ENCODE results near the gene TDRD7.

The TDRD7 gene

GRCh38 chr9:97459326-97459725 is 47.4 kb downstream of the TDRD7 start:
- no peaks in the 10 kb centered on the region for H3F3A ChIP-seq (ENCODE audit: insufficient read depth, low read length)

GRCh38 chr9:97462159-97462558 is 50.3 kb downstream of the TDRD7 start:
- no peak for TF ChIP-seq EZH2 (IDR thresholded peaks at IDR 0.05; ENCODE audit: borderline replicate concordance, low read length)
- TF ChIP-seq CTCF (IDR thresholded peaks at IDR 0.05; ENCODE audit: low read length) = no peak
- Histone ChIP-seq H3K4me3 (ENCODE audit: low read depth, low read length, poor library complexity, severe bottlenecking) (no peak overlapping the region), H4K20me1 (ENCODE audit: insufficient read depth, low read length) (no peaks in the 10 kb centered on the region), H3K9me3 (ENCODE audit: low read length) (no peaks in the 10 kb centered on the region), H3K27ac (ENCODE audit: low read depth, low read length, poor library complexity, severe bottlenecking) (no peak overlapping the region), H3K9me2 (ENCODE audit: low read depth, low read length) (no peaks in the 10 kb centered on the region), H2AFZ (ENCODE audit: low read length) (no peak overlapping the region), H3K79me2 (ENCODE audit: insufficient read depth, low read length) (no peaks in the 10 kb centered on the region), H3K27me3 (ENCODE audit: insufficient read depth, low read length) (no peaks in the 10 kb centered on the region), H3K4me1 (ENCODE audit: insufficient read depth, low read length, severe bottlenecking) (no peaks in the 10 kb centered on the region), H3F3A (ENCODE audit: insufficient read depth, low read length) (no peaks in the 10 kb centered on the region), H3K36me3 (ENCODE audit: insufficient read depth, low read length) (no peaks in the 10 kb centered on the region), H3K4me2 (ENCODE audit: low read length) (no peak overlapping the region), H3K9ac (ENCODE audit: low read length) (no peak overlapping the region)

More at GRCh38 chr9:97459326-97459725, 47.4 kb downstream of the TDRD7 start:
- H3K27ac ChIP-seq (ENCODE audit: low read depth, low read length, poor library complexity, severe bottlenecking) = no peak overlapping the region
- H4K20me1 ChIP-seq (ENCODE audit: insufficient read depth, low read length) = no peaks in the 10 kb centered on the region
- no peaks in the 10 kb centered on the region for H3K9me3 ChIP-seq (ENCODE audit: low read length)
- no peaks in the 10 kb centered on the region for H3K79me2 ChIP-seq (ENCODE audit: insufficient read depth, low read length)
- TF ChIP-seq CTCF (IDR thresholded peaks at IDR 0.05; ENCODE audit: low read length) = no peak
- no peak for TF ChIP-seq EZH2 (IDR thresholded peaks at IDR 0.05; ENCODE audit: borderline replicate concordance, low read length)
- H3K9ac ChIP-seq (ENCODE audit: low read length) = no peak overlapping the region
- H3K36me3 ChIP-seq (ENCODE audit: insufficient read depth, low read length) = no peaks in the 10 kb centered on the region
- H3K9me2 ChIP-seq (ENCODE audit: low read depth, low read length) = no peaks in the 10 kb centered on the region
- no peak overlapping the region for H2AFZ ChIP-seq (ENCODE audit: low read length)
- H3K4me3 ChIP-seq (ENCODE audit: low read depth, low read length, poor library complexity, severe bottlenecking) = no peak overlapping the region
- no peaks in the 10 kb centered on the region for H3K4me1 ChIP-seq (ENCODE audit: insufficient read depth, low read length, severe bottlenecking)
- H3K27me3 ChIP-seq (ENCODE audit: insufficient read depth, low read length) = no peaks in the 10 kb centered on the region
- H3K4me2 ChIP-seq (ENCODE audit: low read length) = no peak overlapping the region

GRCh38 chr9:97462914-97463313 is 51.0 kb downstream of the TDRD7 start:
- H3K36me3 ChIP-seq (ENCODE audit: insufficient read depth, low read length) = no peaks in the 10 kb centered on the region
- no peak overlapping the region for H3K9ac ChIP-seq (ENCODE audit: low read length)
- no peaks in the 10 kb centered on the region for H3K4me1 ChIP-seq (ENCODE audit: insufficient read depth, low read length, severe bottlenecking)
- no peaks in the 10 kb centered on the region for H3K79me2 ChIP-seq (ENCODE audit: insufficient read depth, low read length)
- H3F3A ChIP-seq (ENCODE audit: insufficient read depth, low read length) = no peaks in the 10 kb centered on the region
- no peak overlapping the region for H2AFZ ChIP-seq (ENCODE audit: low read length)
- TF ChIP-seq CTCF (IDR thresholded peaks at IDR 0.05; ENCODE audit: low read length) = no peak
- TF ChIP-seq EZH2 (IDR thresholded peaks at IDR 0.05; ENCODE audit: borderline replicate concordance, low read length) = no peak
- H3K27me3 ChIP-seq (ENCODE audit: insufficient read depth, low read length) = no peaks in the 10 kb centered on the region
- no peak overlapping the region for H3K27ac ChIP-seq (ENCODE audit: low read depth, low read length, poor library complexity, severe bottlenecking)
- H4K20me1 ChIP-seq (ENCODE audit: insufficient read depth, low read length) = no peaks in the 10 kb centered on the region
- no peak overlapping the region for H3K4me2 ChIP-seq (ENCODE audit: low read length)
- no peaks in the 10 kb centered on the region for H3K9me2 ChIP-seq (ENCODE audit: low read depth, low read length)
- H3K4me3 ChIP-seq (ENCODE audit: low read depth, low read length, poor library complexity, severe bottlenecking) = no peak overlapping the region
- H3K9me3 ChIP-seq (ENCODE audit: low read length) = no peaks in the 10 kb centered on the region

All from OCI-LY1 (cell line).